A549 (cell line): Measurements from ENCODE around the gene ACER1.

Source experiments
- CHD2 ChIP-seq: fragments of 150-350 bp; IDR thresholded peaks from 2 replicates; pipeline ENCODE4 v1.6.1; 2014; ENCODE audit warnings: low read length; ENCODE audit not compliant: partially characterized antibody
- KDM1A ChIP-seq: fragments of 200-600 bp; sonication (generic); IDR thresholded peaks from 2 replicates; pipeline ENCODE4 v1.6.1; 2016; ENCODE audit warnings: low read depth, mild to moderate bottlenecking
- POLR2A ChIP-seq: IDR thresholded peaks from 2 replicates; pipeline ENCODE4 v1.6.1; 2012; ENCODE audit warnings: mild to moderate bottlenecking, low read length
- TF ChIP-seq, protein P1 (sequence below): fragments of 200-600 bp; sonication (generic); IDR thresholded peaks from 2 replicates; pipeline ENCODE4 v1.6.1; 2016; ENCODE audit warnings: antibody characterized with exemption, mild to moderate bottlenecking, moderate library complexity
- TF ChIP-seq, protein P2 (sequence below): fragments of >200 bp; sonication (Bioruptor Twin); formaldehyde crosslinking; IDR thresholded peaks from 3 replicates; pipeline ENCODE4 v1.5.1; 2016

DNA sequence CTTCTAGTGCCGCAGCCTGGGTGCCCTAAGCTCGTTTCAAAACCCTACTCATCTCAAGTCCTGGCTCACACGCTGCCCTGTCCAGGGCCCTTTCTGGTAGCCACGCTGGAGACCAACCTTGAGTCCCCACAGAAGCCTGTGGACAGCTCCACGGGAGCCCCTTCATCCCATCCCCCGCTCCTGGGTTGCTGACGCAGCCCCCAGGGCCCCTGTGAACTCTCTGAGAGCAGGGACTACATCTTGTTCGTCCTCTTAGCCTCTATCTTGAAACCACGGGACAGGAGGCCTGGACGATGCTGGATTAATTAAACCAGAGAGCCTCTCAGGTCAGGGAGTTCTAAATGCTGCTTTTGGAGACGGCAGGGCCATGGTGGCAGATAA is 61.0 kb downstream of the ACER1 start:
- TF ChIP-seq, protein P1, sequence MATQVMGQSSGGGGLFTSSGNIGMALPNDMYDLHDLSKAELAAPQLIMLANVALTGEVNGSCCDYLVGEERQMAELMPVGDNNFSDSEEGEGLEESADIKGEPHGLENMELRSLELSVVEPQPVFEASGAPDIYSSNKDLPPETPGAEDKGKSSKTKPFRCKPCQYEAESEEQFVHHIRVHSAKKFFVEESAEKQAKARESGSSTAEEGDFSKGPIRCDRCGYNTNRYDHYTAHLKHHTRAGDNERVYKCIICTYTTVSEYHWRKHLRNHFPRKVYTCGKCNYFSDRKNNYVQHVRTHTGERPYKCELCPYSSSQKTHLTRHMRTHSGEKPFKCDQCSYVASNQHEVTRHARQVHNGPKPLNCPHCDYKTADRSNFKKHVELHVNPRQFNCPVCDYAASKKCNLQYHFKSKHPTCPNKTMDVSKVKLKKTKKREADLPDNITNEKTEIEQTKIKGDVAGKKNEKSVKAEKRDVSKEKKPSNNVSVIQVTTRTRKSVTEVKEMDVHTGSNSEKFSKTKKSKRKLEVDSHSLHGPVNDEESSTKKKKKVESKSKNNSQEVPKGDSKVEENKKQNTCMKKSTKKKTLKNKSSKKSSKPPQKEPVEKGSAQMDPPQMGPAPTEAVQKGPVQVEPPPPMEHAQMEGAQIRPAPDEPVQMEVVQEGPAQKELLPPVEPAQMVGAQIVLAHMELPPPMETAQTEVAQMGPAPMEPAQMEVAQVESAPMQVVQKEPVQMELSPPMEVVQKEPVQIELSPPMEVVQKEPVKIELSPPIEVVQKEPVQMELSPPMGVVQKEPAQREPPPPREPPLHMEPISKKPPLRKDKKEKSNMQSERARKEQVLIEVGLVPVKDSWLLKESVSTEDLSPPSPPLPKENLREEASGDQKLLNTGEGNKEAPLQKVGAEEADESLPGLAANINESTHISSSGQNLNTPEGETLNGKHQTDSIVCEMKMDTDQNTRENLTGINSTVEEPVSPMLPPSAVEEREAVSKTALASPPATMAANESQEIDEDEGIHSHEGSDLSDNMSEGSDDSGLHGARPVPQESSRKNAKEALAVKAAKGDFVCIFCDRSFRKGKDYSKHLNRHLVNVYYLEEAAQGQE: no peak
- TF ChIP-seq, protein P2, sequence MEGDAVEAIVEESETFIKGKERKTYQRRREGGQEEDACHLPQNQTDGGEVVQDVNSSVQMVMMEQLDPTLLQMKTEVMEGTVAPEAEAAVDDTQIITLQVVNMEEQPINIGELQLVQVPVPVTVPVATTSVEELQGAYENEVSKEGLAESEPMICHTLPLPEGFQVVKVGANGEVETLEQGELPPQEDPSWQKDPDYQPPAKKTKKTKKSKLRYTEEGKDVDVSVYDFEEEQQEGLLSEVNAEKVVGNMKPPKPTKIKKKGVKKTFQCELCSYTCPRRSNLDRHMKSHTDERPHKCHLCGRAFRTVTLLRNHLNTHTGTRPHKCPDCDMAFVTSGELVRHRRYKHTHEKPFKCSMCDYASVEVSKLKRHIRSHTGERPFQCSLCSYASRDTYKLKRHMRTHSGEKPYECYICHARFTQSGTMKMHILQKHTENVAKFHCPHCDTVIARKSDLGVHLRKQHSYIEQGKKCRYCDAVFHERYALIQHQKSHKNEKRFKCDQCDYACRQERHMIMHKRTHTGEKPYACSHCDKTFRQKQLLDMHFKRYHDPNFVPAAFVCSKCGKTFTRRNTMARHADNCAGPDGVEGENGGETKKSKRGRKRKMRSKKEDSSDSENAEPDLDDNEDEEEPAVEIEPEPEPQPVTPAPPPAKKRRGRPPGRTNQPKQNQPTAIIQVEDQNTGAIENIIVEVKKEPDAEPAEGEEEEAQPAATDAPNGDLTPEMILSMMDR: no peak
- TF ChIP-seq KDM1A: no peak
- TF ChIP-seq POLR2A: no peak
- TF ChIP-seq CHD2: no peak
